Liver (tissue), 3 donors: ENCODE data around the gene TREX2.

Experiments
- EGR1 ChIP-seq, 2 donors: IDR thresholded peaks; 2 replicates each; pipeline ENCODE4 v1.6.1; 2016 to 2018; ENCODE audit warnings: antibody characterized with exemption in 2 of 2, low read depth in 2 of 2
- FOXA1 ChIP-seq: IDR thresholded peaks from 2 replicates; pipeline ENCODE4 v1.6.1; 2016; ENCODE audit warnings: antibody characterized with exemption
- GABPA ChIP-seq, 2 donors: IDR thresholded peaks in 1 of 2; conservative IDR thresholded peaks in 1 of 2; 2 replicates each; pipeline ENCODE4 v1.6.1; 2016; ENCODE audit warnings: antibody characterized with exemption in 2 of 2, mild to moderate bottlenecking in 1 of 2, moderate library complexity in 1 of 2
- HNF4A ChIP-seq, 2 donors: conservative IDR thresholded peaks; 2 replicates each; pipeline ENCODE4 v1.6.1; 2016; ENCODE audit warnings: antibody characterized with exemption in 2 of 2, mild to moderate bottlenecking in 2 of 2
- HNF4G ChIP-seq: IDR thresholded peaks from 2 replicates; pipeline ENCODE4 v1.6.1; 2016; ENCODE audit warnings: antibody characterized with exemption
- JUND ChIP-seq, 2 donors: IDR thresholded peaks; 2 replicates each; pipeline ENCODE4 v1.6.1; 2016; ENCODE audit warnings: antibody characterized with exemption in 2 of 2
- RAD21 ChIP-seq, 2 donors: IDR thresholded peaks; 2 replicates each; pipeline ENCODE4 v1.6.1; 2016; ENCODE audit warnings: antibody characterized with exemption in 2 of 2, mild to moderate bottlenecking in 2 of 2
- REST ChIP-seq: IDR thresholded peaks from 2 replicates; pipeline ENCODE4 v1.6.1; 2016; ENCODE audit warnings: antibody characterized with exemption, mild to moderate bottlenecking
- RXRA ChIP-seq, 2 donors: IDR thresholded peaks; 2 replicates each; pipeline ENCODE4 v1.6.1; 2017 to 2018; ENCODE audit warnings: antibody characterized with exemption in 2 of 2, mild to moderate bottlenecking in 1 of 2
- TAF1 ChIP-seq: conservative IDR thresholded peaks from 2 replicates; pipeline ENCODE4 v1.6.1; 2016; ENCODE audit warnings: antibody characterized with exemption, mild to moderate bottlenecking
- YY1 ChIP-seq: IDR thresholded peaks from 2 replicates; pipeline ENCODE4 v1.6.1; 2016; ENCODE audit warnings: antibody characterized with exemption, mild to moderate bottlenecking
- TF ChIP-seq, protein P1 (sequence below): fragments of 150-350 bp; IDR thresholded peaks from 2 replicates; pipeline ENCODE4 v1.5.1; 2017; ENCODE audit warnings: improper control_type of control experiment, low read depth, low read length; ENCODE audit not compliant: missing input control
- TF ChIP-seq, protein P2 (sequence below): IDR thresholded peaks from 2 replicates; pipeline ENCODE4 v1.6.1; 2016; ENCODE audit warnings: antibody characterized with exemption
- TF ChIP-seq, protein P3 (sequence below): IDR thresholded peaks from 2 replicates; pipeline ENCODE4 v1.6.1; 2016; ENCODE audit warnings: antibody characterized with exemption
- donor health status: healthy.
- donor health status: healthy.

DNA sequence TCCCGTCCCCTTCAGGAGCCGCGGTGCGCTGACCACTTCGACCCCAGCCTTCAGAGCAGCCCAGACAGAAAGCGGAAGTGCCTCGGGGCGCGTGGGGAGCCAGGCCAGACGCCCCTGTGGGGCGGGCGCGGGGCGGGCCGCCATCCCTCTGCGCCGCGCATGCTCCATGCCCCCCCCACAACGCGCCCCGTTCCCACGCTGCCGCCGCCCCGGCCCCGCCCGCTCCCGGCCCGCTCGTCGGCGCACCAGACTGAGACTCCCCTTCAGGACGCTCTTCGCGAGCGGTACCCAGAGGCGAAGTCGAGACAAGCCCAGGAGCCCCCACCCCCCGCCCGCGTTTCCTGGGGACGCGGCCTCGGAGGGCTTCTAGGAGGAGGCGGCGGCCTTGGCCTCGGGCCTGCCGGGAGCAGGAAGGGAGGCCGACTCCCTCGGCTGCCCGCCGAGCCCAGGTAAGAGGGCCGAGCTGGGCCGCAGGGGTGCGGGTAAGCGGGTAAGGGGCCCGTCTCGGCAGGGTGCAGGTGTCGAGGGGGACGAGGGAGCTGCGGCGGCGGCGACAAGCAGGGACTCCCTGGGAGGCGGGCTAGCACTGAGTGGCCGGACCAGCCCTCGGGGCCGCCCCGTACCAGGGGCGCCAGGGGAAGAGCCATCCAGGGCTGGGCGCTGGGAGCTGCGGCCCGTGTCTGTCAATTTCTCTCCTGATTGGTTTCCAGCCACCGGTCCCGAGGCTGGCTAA, 34.4 kb downstream of the TREX2 start, which contains the start of gene ZFP92:
- TF ChIP-seq, protein P1, sequence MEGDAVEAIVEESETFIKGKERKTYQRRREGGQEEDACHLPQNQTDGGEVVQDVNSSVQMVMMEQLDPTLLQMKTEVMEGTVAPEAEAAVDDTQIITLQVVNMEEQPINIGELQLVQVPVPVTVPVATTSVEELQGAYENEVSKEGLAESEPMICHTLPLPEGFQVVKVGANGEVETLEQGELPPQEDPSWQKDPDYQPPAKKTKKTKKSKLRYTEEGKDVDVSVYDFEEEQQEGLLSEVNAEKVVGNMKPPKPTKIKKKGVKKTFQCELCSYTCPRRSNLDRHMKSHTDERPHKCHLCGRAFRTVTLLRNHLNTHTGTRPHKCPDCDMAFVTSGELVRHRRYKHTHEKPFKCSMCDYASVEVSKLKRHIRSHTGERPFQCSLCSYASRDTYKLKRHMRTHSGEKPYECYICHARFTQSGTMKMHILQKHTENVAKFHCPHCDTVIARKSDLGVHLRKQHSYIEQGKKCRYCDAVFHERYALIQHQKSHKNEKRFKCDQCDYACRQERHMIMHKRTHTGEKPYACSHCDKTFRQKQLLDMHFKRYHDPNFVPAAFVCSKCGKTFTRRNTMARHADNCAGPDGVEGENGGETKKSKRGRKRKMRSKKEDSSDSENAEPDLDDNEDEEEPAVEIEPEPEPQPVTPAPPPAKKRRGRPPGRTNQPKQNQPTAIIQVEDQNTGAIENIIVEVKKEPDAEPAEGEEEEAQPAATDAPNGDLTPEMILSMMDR = no peak
- TF ChIP-seq HNF4A (conservative IDR thresholded peaks at IDR 0.05) (no peak), HNF4G (no peak), YY1 (no peak), TAF1 (no peak), RXRA (IDR thresholded peaks at IDR 0.05) (no peak), RAD21 (IDR thresholded peaks at IDR 0.05) (no peak), REST (no peak), GABPA (IDR thresholded peaks at IDR 0.05 in 1 of 2, conservative IDR thresholded peaks at IDR 0.05 in 1 of 2) (no peak), FOXA1 (no peak), EGR1 (IDR thresholded peaks at IDR 0.05; ENCODE audit: low read depth in 2 of 2) (no peak), JUND (IDR thresholded peaks at IDR 0.05) (no peak)
- TF ChIP-seq, protein P2, sequence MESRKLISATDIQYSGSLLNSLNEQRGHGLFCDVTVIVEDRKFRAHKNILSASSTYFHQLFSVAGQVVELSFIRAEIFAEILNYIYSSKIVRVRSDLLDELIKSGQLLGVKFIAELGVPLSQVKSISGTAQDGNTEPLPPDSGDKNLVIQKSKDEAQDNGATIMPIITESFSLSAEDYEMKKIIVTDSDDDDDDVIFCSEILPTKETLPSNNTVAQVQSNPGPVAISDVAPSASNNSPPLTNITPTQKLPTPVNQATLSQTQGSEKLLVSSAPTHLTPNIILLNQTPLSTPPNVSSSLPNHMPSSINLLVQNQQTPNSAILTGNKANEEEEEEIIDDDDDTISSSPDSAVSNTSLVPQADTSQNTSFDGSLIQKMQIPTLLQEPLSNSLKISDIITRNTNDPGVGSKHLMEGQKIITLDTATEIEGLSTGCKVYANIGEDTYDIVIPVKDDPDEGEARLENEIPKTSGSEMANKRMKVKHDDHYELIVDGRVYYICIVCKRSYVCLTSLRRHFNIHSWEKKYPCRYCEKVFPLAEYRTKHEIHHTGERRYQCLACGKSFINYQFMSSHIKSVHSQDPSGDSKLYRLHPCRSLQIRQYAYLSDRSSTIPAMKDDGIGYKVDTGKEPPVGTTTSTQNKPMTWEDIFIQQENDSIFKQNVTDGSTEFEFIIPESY = no peak
- TF ChIP-seq, protein P3, sequence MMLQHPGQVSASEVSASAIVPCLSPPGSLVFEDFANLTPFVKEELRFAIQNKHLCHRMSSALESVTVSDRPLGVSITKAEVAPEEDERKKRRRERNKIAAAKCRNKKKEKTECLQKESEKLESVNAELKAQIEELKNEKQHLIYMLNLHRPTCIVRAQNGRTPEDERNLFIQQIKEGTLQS = no peak
